Measurements from ENCODE around the gene C3. TPM values are rescaled to one million over a fixed set of nuclear protein-coding genes. Genes with fewer than 3 reads are reported as not detected.

C3 gene
- total RNA-seq, 1 donor from 2014 or later, result 1.5 TPM

GRCh38 chr19:6706633-6706958 is 13.9 kb downstream of the C3 start:
- H3K4me1 Mint-ChIP-seq, result no peaks in the 10 kb centered on the region
- Histone ChIP-seq H3K79me2 (ENCODE audit: low read depth) (no peaks in the 10 kb centered on the region), H3F3A (ENCODE audit: low read depth) (no peaks in the 10 kb centered on the region), H3K4me3 (no peak overlapping the region), H3K36me3 (no peaks in the 10 kb centered on the region), H3K27me3 (peaks cover 36% of the 10 kb centered on the region), H3K4me1 (no peaks in the 10 kb centered on the region), H3K27ac (no peak overlapping the region), H4K20me1 (ENCODE audit: low read depth) (no peaks in the 10 kb centered on the region), H3K9ac (no peak overlapping the region), H2AFZ (replicated peaks) (no peak overlapping the region), H3K4me2 (no peak overlapping the region), H3K9me3 (ENCODE audit: low read depth) (no peaks in the 10 kb centered on the region)
- H3K27me3 Mint-ChIP-seq (ENCODE audit: insufficient read depth, low read depth), result peaks cover 28% of the 10 kb centered on the region
- no peaks in the 10 kb centered on the region for H3K36me3 Mint-ChIP-seq
- no peak overlapping the region for H3K4me3 Mint-ChIP-seq
- no peak overlapping the region for H3K27ac Mint-ChIP-seq
- TF ChIP-seq EZH2phosphoT487 (IDR thresholded peaks at IDR 0.05) (no peak), EZH2 (IDR thresholded peaks at IDR 0.05) (no peak), CTCF (IDR thresholded peaks at IDR 0.05) (no peak)
- no peak for DNase-seq (ENCODE audit: low spot score)
- H3K9me3 Mint-ChIP-seq, result no peaks in the 10 kb centered on the region

GRCh38 chr19:6705931-6706632 is 14.4 kb downstream of the C3 start:
- Mint-ChIP-seq H3K4me1 (no peaks in the 10 kb centered on the region), H3K27me3 (ENCODE audit: insufficient read depth, low read depth) (peaks cover 22% of the 10 kb centered on the region)
- no peaks in the 10 kb centered on the region for H4K20me1 ChIP-seq (ENCODE audit: low read depth)

GRCh38 chr19:6700586-6701316 is 19.7 kb downstream of the C3 start:
- Mint-ChIP-seq H3K4me1 (no peaks in the 10 kb centered on the region), H3K9me3 (peaks cover 2% of the 10 kb centered on the region), H3K27me3 (ENCODE audit: insufficient read depth, low read depth) (peaks cover 2% of the 10 kb centered on the region), H3K4me3 (no peak overlapping the region), H3K36me3 (no peaks in the 10 kb centered on the region), H3K27ac (no peak overlapping the region)
- TF ChIP-seq CTCF (IDR thresholded peaks at IDR 0.05) (no peak), EZH2 (IDR thresholded peaks at IDR 0.05) (no peak), EZH2phosphoT487 (IDR thresholded peaks at IDR 0.05) (no peak)
- Histone ChIP-seq H3K27me3 (no peaks in the 10 kb centered on the region), H3K4me3 (no peak overlapping the region), H2AFZ (replicated peaks) (no peak overlapping the region), H3K79me2 (ENCODE audit: low read depth) (no peaks in the 10 kb centered on the region), H3K9me3 (ENCODE audit: low read depth) (no peaks in the 10 kb centered on the region), H3K4me1 (no peaks in the 10 kb centered on the region), H3K9ac (no peak overlapping the region), H3F3A (ENCODE audit: low read depth) (no peaks in the 10 kb centered on the region), H4K20me1 (ENCODE audit: low read depth) (no peaks in the 10 kb centered on the region), H3K27ac (no peak overlapping the region), H3K4me2 (no peak overlapping the region), H3K36me3 (no peaks in the 10 kb centered on the region)
- DNase-seq (ENCODE audit: low spot score), result no peak

More at GRCh38 chr19:6705931-6706632, 14.4 kb downstream of the C3 start:
- TF ChIP-seq EZH2phosphoT487 (IDR thresholded peaks at IDR 0.05), result no peak
- no peak for TF ChIP-seq EZH2 (IDR thresholded peaks at IDR 0.05)
- TF ChIP-seq CTCF (IDR thresholded peaks at IDR 0.05), result no peak
- no peak overlapping the region for H3K27ac Mint-ChIP-seq
- H3K9me3 ChIP-seq (ENCODE audit: low read depth), result no peaks in the 10 kb centered on the region
- H3K4me3 Mint-ChIP-seq, result no peak overlapping the region
- no peaks in the 10 kb centered on the region for H3K36me3 Mint-ChIP-seq
- H3K9me3 Mint-ChIP-seq, result no peaks in the 10 kb centered on the region
- no peak overlapping the region for H3K9ac ChIP-seq
- no peaks in the 10 kb centered on the region for H3F3A ChIP-seq (ENCODE audit: low read depth)
- H3K27ac ChIP-seq, result no peak overlapping the region
- DNase-seq (ENCODE audit: low spot score), result no peak
- no peak overlapping the region for H2AFZ ChIP-seq (replicated peaks)
- peaks cover 31% of the 10 kb centered on the region for H3K27me3 ChIP-seq
- no peak overlapping the region for H3K4me2 ChIP-seq
- H3K79me2 ChIP-seq (ENCODE audit: low read depth), result no peaks in the 10 kb centered on the region
- no peaks in the 10 kb centered on the region for H3K36me3 ChIP-seq
- H3K4me3 ChIP-seq, result no peak overlapping the region
- H3K4me1 ChIP-seq, result no peaks in the 10 kb centered on the region
